Endothelial cell (in vitro differentiated cells): ENCODE results near the gene PPP2R2C. TPM values are rescaled to one million over a fixed set of nuclear protein-coding genes. Genes with fewer than 3 reads are reported as not detected.

Source experiments
- DNase-seq: peaks from one replicate; pipeline ENCODE4 v3.0.0; 2021; ENCODE audit warnings: low spot score
- H3K27ac Mint-ChIP-seq: one replicate; pipeline ENCODE4 v1.8.0; 2021; ENCODE audit warnings: mixed read lengths, inconsistent platforms; ENCODE audit not compliant: unreplicated experiment
- H3K27me3 Mint-ChIP-seq: one replicate; pipeline ENCODE4 v1.8.0; 2021; ENCODE audit warnings: mild to moderate bottlenecking, moderate library complexity, mixed read lengths, inconsistent platforms; ENCODE audit not compliant: unreplicated experiment
- H3K36me3 Mint-ChIP-seq: one replicate; pipeline ENCODE4 v1.8.0; 2021; ENCODE audit warnings: mild to moderate bottlenecking, low read depth, mixed read lengths, inconsistent platforms; ENCODE audit not compliant: unreplicated experiment
- H3K4me1 Mint-ChIP-seq: one replicate; pipeline ENCODE4 v1.8.0; 2021; ENCODE audit warnings: mild to moderate bottlenecking, mixed read lengths, inconsistent platforms; ENCODE audit not compliant: unreplicated experiment
- H3K4me3 Mint-ChIP-seq: one replicate; pipeline ENCODE4 v1.8.0; 2021; ENCODE audit warnings: mild to moderate bottlenecking, mixed read lengths, inconsistent platforms; ENCODE audit not compliant: unreplicated experiment
- H3K9me3 Mint-ChIP-seq: one replicate; pipeline ENCODE4 v1.8.0; 2021; ENCODE audit warnings: mixed read lengths, inconsistent platforms; ENCODE audit not compliant: unreplicated experiment
- total RNA-seq: library from RNA; stranded (reverse); fragmentation: NEBNext Ultra II Directional; extraction: Animal tissue kit (Norgen Biotek cat#: 25700); gene quantifications from one replicate; pipeline ENCODE4 v1.2.1, GENCODE V29; 2021; ENCODE audit not compliant: unreplicated experiment
- TF ChIP-seq, protein P1 (sequence below): fragments of 200-600 bp; sonication (generic); IDR thresholded peaks from one replicate; pipeline ENCODE4 v1.5.0; 2021; ENCODE audit warnings: antibody characterized with exemption; ENCODE audit not compliant: unreplicated experiment

PPP2R2C gene
- total RNA-seq, 1 donor from 2014 or later = 1.7 TPM

DNA sequence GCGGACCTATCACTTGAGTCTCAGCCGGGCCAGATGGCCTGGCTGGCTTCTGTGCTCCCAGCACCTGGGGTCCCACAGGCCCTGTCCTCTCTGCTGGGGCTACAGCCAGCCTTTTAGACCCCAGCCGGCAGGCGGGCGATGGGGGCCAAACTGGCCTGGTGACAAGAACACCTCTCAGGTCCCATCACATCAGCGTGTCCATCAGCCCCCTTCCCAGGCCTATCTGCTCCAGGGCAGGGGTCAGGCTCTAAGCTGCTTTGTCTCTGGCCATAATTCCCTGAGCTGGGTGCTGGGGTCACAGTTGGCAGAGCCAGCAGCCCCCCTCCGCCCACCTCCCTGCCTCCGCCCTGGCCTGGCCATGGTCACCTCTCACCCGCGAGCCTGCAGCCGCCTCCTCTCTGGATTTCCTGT is 77.7 kb downstream of the PPP2R2C start:
- Mint-ChIP-seq H3K4me3 (no peak overlapping the region), H3K27me3 (peaks cover 2% of the 10 kb centered on the region), H3K9me3 (no peaks in the 10 kb centered on the region), H3K4me1 (no peaks in the 10 kb centered on the region), H3K36me3 (peaks cover 5% of the 10 kb centered on the region), H3K27ac (no peak overlapping the region)
- TF ChIP-seq, protein P1, sequence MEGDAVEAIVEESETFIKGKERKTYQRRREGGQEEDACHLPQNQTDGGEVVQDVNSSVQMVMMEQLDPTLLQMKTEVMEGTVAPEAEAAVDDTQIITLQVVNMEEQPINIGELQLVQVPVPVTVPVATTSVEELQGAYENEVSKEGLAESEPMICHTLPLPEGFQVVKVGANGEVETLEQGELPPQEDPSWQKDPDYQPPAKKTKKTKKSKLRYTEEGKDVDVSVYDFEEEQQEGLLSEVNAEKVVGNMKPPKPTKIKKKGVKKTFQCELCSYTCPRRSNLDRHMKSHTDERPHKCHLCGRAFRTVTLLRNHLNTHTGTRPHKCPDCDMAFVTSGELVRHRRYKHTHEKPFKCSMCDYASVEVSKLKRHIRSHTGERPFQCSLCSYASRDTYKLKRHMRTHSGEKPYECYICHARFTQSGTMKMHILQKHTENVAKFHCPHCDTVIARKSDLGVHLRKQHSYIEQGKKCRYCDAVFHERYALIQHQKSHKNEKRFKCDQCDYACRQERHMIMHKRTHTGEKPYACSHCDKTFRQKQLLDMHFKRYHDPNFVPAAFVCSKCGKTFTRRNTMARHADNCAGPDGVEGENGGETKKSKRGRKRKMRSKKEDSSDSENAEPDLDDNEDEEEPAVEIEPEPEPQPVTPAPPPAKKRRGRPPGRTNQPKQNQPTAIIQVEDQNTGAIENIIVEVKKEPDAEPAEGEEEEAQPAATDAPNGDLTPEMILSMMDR = no peak
- DNase-seq = no peak

- H3K4me3 Mint-ChIP-seq = no peak overlapping the region
- TF ChIP-seq, protein P1 = no peak
- H3K4me1 Mint-ChIP-seq = no peaks in the 10 kb centered on the region
- no peak overlapping the region for H3K27ac Mint-ChIP-seq
- peaks cover 5% of the 10 kb centered on the region for H3K36me3 Mint-ChIP-seq
- H3K27me3 Mint-ChIP-seq = peaks cover 2% of the 10 kb centered on the region
- no peak for DNase-seq
- H3K9me3 Mint-ChIP-seq = no peaks in the 10 kb centered on the region
Measured at GRCh38 chr4:6393544-6394475, 78.6 kb downstream of the PPP2R2C start.

GRCh38 chr4:6393066-6393465 is 79.3 kb downstream of the PPP2R2C start:
- H3K27ac Mint-ChIP-seq = no peak overlapping the region

GRCh38 chr4:6392407-6392806 is 80.0 kb downstream of the PPP2R2C start:
- H3K9me3 Mint-ChIP-seq = no peaks in the 10 kb centered on the region
- peaks cover 3% of the 10 kb centered on the region for H3K27me3 Mint-ChIP-seq
- TF ChIP-seq, protein P1 = no peak
- no peak overlapping the region for H3K27ac Mint-ChIP-seq
- H3K4me3 Mint-ChIP-seq = no peak overlapping the region
- no peak for DNase-seq
- H3K4me1 Mint-ChIP-seq = no peaks in the 10 kb centered on the region
- peaks cover 5% of the 10 kb centered on the region for H3K36me3 Mint-ChIP-seq

More at GRCh38 chr4:6393066-6393465, 79.3 kb downstream of the PPP2R2C start:
- TF ChIP-seq, protein P1 = no peak
- Mint-ChIP-seq H3K4me3 (no peak overlapping the region), H3K36me3 (peaks cover 5% of the 10 kb centered on the region), H3K27me3 (peaks cover 3% of the 10 kb centered on the region), H3K4me1 (no peaks in the 10 kb centered on the region), H3K9me3 (no peaks in the 10 kb centered on the region)
- DNase-seq = no peak

DNA sequence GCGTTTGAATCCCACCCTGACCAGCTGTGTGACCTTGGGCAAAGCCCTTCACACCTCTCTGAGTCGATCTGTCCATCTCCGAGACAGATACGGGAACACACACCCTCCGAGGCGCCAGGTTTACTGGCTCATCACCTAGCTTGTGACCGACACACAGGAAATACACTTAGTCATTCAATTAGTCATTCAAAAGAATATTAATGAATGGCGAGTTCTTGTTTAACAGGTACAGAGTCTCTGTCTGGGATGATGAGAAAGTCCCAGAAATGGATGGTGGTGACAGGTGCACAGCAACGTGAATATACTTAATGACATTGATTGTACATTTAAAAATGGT is 80.6 kb downstream of the PPP2R2C start:
- TF ChIP-seq, protein P1 = no peak
- H3K36me3 Mint-ChIP-seq = peaks cover 5% of the 10 kb centered on the region
- DNase-seq = no peak
- no peaks in the 10 kb centered on the region for H3K9me3 Mint-ChIP-seq
- H3K4me1 Mint-ChIP-seq = no peaks in the 10 kb centered on the region
- peaks cover 3% of the 10 kb centered on the region for H3K27me3 Mint-ChIP-seq
- H3K27ac Mint-ChIP-seq = no peak overlapping the region
- no peak overlapping the region for H3K4me3 Mint-ChIP-seq
